NCI-H748 (cell line): ENCODE data around the gene GLI1.

Experiments
- DNase-seq: peaks from one replicate; lab custom pipeline; 2025; ENCODE audit not compliant: unreplicated experiment; lab: John Stamatoyannopoulos, UW

Gene GLI1

GRCh38 chr12:57518176-57518919 lies 58.8 kb downstream of the GLI1 start:
- DNase-seq, result no peak

GRCh38 chr12:57518920-57519795 lies 59.6 kb downstream of the GLI1 start:
- DNase-seq, result peak; percentile 50

GRCh38 chr12:57519796-57520052 lies 60.1 kb downstream of the GLI1 start:
- peak; percentile 54 for DNase-seq

GRCh38 chr12:57520053-57520818 lies 60.7 kb downstream of the GLI1 start, which contains the start of gene DDIT3:
TSS of gene DDIT3 (minus strand) at chr12:57520514. CDS start at chr12:57517406, 3,108 bp downstream.
- peak; percentile 98 for DNase-seq

- peak; percentile 36 for DNase-seq
Measured at GRCh38 chr12:57521525-57522010, 62.0 kb downstream of the GLI1 start.
